ENCODE results near the gene PRKCZ.

DNA sequence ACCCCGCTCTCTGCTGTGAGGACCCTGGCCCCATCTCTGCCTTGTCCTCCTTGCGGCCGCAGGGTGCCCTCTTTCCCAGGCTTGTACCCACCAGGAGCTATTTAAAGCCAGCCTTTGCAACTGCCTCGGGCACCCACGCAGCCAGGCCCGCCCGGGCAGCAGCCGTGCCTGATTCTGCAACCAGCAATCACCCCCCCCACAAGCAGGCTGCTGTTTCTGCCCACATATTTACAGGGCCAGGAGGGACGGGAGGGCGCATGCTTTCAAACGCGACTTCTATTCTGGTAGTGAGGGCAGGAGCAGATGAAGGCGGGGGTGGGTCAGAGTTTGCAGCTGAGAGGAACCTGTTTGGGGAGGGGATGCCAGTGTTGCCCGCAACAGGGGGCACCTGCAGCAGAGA is 17.5 kb upstream of the PRKCZ start:
- TF ChIP-seq, protein P1, sequence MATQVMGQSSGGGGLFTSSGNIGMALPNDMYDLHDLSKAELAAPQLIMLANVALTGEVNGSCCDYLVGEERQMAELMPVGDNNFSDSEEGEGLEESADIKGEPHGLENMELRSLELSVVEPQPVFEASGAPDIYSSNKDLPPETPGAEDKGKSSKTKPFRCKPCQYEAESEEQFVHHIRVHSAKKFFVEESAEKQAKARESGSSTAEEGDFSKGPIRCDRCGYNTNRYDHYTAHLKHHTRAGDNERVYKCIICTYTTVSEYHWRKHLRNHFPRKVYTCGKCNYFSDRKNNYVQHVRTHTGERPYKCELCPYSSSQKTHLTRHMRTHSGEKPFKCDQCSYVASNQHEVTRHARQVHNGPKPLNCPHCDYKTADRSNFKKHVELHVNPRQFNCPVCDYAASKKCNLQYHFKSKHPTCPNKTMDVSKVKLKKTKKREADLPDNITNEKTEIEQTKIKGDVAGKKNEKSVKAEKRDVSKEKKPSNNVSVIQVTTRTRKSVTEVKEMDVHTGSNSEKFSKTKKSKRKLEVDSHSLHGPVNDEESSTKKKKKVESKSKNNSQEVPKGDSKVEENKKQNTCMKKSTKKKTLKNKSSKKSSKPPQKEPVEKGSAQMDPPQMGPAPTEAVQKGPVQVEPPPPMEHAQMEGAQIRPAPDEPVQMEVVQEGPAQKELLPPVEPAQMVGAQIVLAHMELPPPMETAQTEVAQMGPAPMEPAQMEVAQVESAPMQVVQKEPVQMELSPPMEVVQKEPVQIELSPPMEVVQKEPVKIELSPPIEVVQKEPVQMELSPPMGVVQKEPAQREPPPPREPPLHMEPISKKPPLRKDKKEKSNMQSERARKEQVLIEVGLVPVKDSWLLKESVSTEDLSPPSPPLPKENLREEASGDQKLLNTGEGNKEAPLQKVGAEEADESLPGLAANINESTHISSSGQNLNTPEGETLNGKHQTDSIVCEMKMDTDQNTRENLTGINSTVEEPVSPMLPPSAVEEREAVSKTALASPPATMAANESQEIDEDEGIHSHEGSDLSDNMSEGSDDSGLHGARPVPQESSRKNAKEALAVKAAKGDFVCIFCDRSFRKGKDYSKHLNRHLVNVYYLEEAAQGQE (IDR thresholded peaks at IDR 0.05; ENCODE audit: insufficient read depth in 1 of 2, low read depth in 2 of 2, low read length in 2 of 2): no peak
- TF ChIP-seq POLR2AphosphoS5 (IDR thresholded peaks at IDR 0.05; ENCODE audit: low read depth, low read length) (no peak), TAF1 (IDR thresholded peaks at IDR 0.05; ENCODE audit: borderline replicate concordance, insufficient read depth, low read length) (no peak)

Measured in PFSK-1 (cell line).